Neural cell (in vitro differentiated cells): Measurements from ENCODE around the gene CFAP20DC. TPM values are rescaled to one million over a fixed set of nuclear protein-coding genes. Genes with fewer than 3 reads are reported as not detected.
"Not testable (repeated sequence)": the region's sequence is repeated elsewhere in the genome, so short reads cannot be mapped to it uniquely, and the experiment has no call there.

Experiments used
- H2AFZ ChIP-seq: fragments of 200-600, 300-800 bp; sonication (generic), shearing (Covaris generic); 2 replicates; pipeline ENCODE4 v1.6.0; 2014; ENCODE audit warnings: low read depth, mild to moderate bottlenecking, antibody characterized with exemption, low read length, moderate library complexity
- H3F3A ChIP-seq: fragments of 200-600 bp; shearing (Covaris generic); 2 replicates; pipeline ENCODE4 v1.6.1; 2016; ENCODE audit warnings: mild to moderate bottlenecking, moderate library complexity, mixed read lengths, antibody characterized with exemption, low read length; ENCODE audit not compliant: insufficient read depth, poor library complexity, severe bottlenecking
- H3K27ac ChIP-seq: fragments of 200-600, 300-800 bp; sonication (generic), shearing (Covaris generic); 2 replicates; pipeline ENCODE4 v1.5.1; 2014; ENCODE audit warnings: mild to moderate bottlenecking, low read length, moderate library complexity
- H3K27me3 ChIP-seq: fragments of 300-800, 200-600 bp; sonication (generic), shearing (Covaris generic); 2 replicates; pipeline ENCODE4 v1.6.0; 2014; ENCODE audit warnings: mild to moderate bottlenecking, low read depth, low read length, moderate library complexity; ENCODE audit not compliant: insufficient read depth
- H3K36me3 ChIP-seq: fragments of 300-800, 200-600 bp; sonication (generic), shearing (Covaris generic); 2 replicates; pipeline ENCODE4 v1.5.1; 2014; ENCODE audit warnings: mild to moderate bottlenecking, antibody characterized with exemption, low read length, moderate library complexity; ENCODE audit not compliant: insufficient read depth
- H3K4me2 ChIP-seq: fragments of 300-800, 200-600 bp; sonication (generic), shearing (Covaris generic); 2 replicates; pipeline ENCODE4 v1.6.0; 2014; ENCODE audit warnings: mild to moderate bottlenecking, low read length
- H3K4me3 ChIP-seq: fragments of 300-800, 200-600 bp; sonication (generic), shearing (Covaris generic); 2 replicates; pipeline ENCODE4 v1.5.1; 2014; ENCODE audit warnings: mild to moderate bottlenecking, low read length, moderate library complexity
- H3K79me2 ChIP-seq: fragments of 200-600 bp; shearing (Covaris generic); replicated peaks from 2 replicates; pipeline ENCODE4 v1.6.0; 2014; ENCODE audit warnings: mild to moderate bottlenecking, low read length, moderate library complexity; ENCODE audit not compliant: insufficient read depth
- H3K9ac ChIP-seq: fragments of 300-800, 200-600 bp; sonication (generic), shearing (Covaris generic); 2 replicates; pipeline ENCODE4 v1.6.1; 2016; ENCODE audit warnings: mild to moderate bottlenecking, low read length, mixed read lengths
- H3K9me2 ChIP-seq: fragments of 200-600 bp; shearing (Covaris generic); 2 replicates; pipeline ENCODE4 v1.6.1; 2016; ENCODE audit warnings: mild to moderate bottlenecking, low read length, mixed read lengths; ENCODE audit not compliant: insufficient read depth
- H3K9me3 ChIP-seq: fragments of 200-600, 300-800 bp; sonication (generic), shearing (Covaris generic); 2 replicates; pipeline ENCODE4 v1.6.1; 2016; ENCODE audit warnings: mild to moderate bottlenecking, mixed run types, low read length, moderate library complexity, mixed read lengths
- H4K20me1 ChIP-seq: fragments of 200-600 bp; shearing (Covaris generic); 2 replicates; pipeline ENCODE4 v1.6.1; 2016; ENCODE audit warnings: mild to moderate bottlenecking, mixed run types; ENCODE audit not compliant: insufficient read depth
- EP300 ChIP-seq: fragments of 450-650 bp; conservative IDR thresholded peaks from 2 replicates; pipeline ENCODE4 v1.6.1; 2014; ENCODE audit warnings: antibody characterized with exemption, mild to moderate bottlenecking, moderate library complexity; ENCODE audit not compliant: poor library complexity, severe bottlenecking
- EZH2 ChIP-seq: fragments of 200-600, 300-800 bp; shearing (Covaris generic), sonication (generic); IDR thresholded peaks from 2 replicates; pipeline ENCODE4 v1.6.1; 2014; ENCODE audit warnings: antibody characterized with exemption, low read length, borderline replicate concordance, mild to moderate bottlenecking; ENCODE audit not compliant: insufficient read depth, poor library complexity, severe bottlenecking
- MXI1 ChIP-seq: fragments of 450-650 bp; conservative IDR thresholded peaks from 2 replicates; pipeline ENCODE4 v1.6.1; 2014; ENCODE audit warnings: antibody characterized with exemption, mild to moderate bottlenecking; ENCODE audit not compliant: poor library complexity, severe bottlenecking
- POLR2AphosphoS5 ChIP-seq: IDR thresholded peaks from 2 replicates; pipeline ENCODE4 v1.6.1; 2012
- RAD21 ChIP-seq: fragments of 450-650 bp; conservative IDR thresholded peaks from 2 replicates; pipeline ENCODE4 v1.6.1; 2014; ENCODE audit warnings: antibody characterized with exemption, mild to moderate bottlenecking, moderate library complexity
- SMC3 ChIP-seq: fragments of 450-650 bp; conservative IDR thresholded peaks from 2 replicates; pipeline ENCODE4 v1.6.1; 2014; ENCODE audit warnings: antibody characterized with exemption, mild to moderate bottlenecking, moderate library complexity; ENCODE audit not compliant: poor library complexity
- TAF1 ChIP-seq: IDR thresholded peaks from 2 replicates; pipeline ENCODE4 v1.6.1; 2012; ENCODE audit warnings: low read depth
- polyA plus RNA-seq: library from polyadenylated mRNA; depleted of rRNA; stranded (reverse); fragments of >200 nt; gene quantifications from 2 replicates; pipeline ENCODE4 v1.2.3, GENCODE V29; 2014
- TF ChIP-seq, protein P1 (sequence below): fragments of 450-650 bp; IDR thresholded peaks from 2 replicates; pipeline ENCODE4 v1.5.1; 2014; ENCODE audit warnings: antibody characterized with exemption, mild to moderate bottlenecking, moderate library complexity; ENCODE audit not compliant: poor library complexity, severe bottlenecking
- TF ChIP-seq, protein P2 (sequence below): IDR thresholded peaks from 2 replicates; pipeline ENCODE4 v1.6.1; 2012; ENCODE audit warnings: borderline replicate concordance

Gene CFAP20DC
- polyA plus RNA-seq, 1 donor from 2014 or later: not detected

DNA sequence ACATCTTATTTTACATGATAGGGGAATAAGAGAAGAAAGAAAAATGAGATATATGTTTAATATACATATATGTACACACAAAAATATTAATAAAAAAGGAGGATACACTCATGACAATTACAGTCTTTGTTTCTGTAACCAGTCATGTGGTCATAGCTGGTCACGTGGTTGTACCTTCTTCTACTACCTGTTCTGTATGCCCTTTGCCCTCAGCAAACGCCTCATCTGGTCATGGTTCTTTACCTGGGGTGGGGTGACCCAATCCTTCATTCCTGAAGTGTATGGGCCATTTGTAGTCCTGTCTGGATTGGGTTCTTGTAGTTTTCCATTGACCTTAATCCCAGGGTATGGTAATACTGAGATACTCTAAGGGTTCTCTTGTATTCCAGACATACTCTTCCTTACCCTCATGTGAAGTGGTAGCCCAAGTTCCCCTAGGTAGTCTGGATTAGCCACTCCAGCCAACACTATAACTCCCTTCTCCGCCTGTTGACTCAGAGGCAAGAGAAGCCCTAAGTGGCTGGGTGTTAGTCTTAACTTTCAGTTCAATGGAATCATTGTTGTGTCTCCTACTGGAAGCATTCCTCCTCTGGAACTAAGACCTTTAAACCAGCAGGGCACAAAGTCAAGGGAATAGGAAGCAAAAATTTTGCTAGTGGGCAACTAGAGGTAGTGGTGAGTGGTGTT is 336.0 kb downstream of the CFAP20DC start:
- Histone ChIP-seq H3K36me3 (no peaks in the 10 kb centered on the region), H3K9me2 (no peaks in the 10 kb centered on the region), H3K4me2 (no peak overlapping the region), H3K27me3 (no peaks in the 10 kb centered on the region), H2AFZ (no peak overlapping the region), H3K4me3 (no peak overlapping the region), H3K27ac (no peak overlapping the region), H4K20me1 (no peaks in the 10 kb centered on the region), H3F3A (no peaks in the 10 kb centered on the region), H3K9me3 (no peaks in the 10 kb centered on the region), H3K9ac (no peak overlapping the region), H3K79me2 (no peaks in the 10 kb centered on the region)
- no peak for TF ChIP-seq TAF1
- TF ChIP-seq, protein P1, sequence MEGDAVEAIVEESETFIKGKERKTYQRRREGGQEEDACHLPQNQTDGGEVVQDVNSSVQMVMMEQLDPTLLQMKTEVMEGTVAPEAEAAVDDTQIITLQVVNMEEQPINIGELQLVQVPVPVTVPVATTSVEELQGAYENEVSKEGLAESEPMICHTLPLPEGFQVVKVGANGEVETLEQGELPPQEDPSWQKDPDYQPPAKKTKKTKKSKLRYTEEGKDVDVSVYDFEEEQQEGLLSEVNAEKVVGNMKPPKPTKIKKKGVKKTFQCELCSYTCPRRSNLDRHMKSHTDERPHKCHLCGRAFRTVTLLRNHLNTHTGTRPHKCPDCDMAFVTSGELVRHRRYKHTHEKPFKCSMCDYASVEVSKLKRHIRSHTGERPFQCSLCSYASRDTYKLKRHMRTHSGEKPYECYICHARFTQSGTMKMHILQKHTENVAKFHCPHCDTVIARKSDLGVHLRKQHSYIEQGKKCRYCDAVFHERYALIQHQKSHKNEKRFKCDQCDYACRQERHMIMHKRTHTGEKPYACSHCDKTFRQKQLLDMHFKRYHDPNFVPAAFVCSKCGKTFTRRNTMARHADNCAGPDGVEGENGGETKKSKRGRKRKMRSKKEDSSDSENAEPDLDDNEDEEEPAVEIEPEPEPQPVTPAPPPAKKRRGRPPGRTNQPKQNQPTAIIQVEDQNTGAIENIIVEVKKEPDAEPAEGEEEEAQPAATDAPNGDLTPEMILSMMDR: no peak
- TF ChIP-seq, protein P2, sequence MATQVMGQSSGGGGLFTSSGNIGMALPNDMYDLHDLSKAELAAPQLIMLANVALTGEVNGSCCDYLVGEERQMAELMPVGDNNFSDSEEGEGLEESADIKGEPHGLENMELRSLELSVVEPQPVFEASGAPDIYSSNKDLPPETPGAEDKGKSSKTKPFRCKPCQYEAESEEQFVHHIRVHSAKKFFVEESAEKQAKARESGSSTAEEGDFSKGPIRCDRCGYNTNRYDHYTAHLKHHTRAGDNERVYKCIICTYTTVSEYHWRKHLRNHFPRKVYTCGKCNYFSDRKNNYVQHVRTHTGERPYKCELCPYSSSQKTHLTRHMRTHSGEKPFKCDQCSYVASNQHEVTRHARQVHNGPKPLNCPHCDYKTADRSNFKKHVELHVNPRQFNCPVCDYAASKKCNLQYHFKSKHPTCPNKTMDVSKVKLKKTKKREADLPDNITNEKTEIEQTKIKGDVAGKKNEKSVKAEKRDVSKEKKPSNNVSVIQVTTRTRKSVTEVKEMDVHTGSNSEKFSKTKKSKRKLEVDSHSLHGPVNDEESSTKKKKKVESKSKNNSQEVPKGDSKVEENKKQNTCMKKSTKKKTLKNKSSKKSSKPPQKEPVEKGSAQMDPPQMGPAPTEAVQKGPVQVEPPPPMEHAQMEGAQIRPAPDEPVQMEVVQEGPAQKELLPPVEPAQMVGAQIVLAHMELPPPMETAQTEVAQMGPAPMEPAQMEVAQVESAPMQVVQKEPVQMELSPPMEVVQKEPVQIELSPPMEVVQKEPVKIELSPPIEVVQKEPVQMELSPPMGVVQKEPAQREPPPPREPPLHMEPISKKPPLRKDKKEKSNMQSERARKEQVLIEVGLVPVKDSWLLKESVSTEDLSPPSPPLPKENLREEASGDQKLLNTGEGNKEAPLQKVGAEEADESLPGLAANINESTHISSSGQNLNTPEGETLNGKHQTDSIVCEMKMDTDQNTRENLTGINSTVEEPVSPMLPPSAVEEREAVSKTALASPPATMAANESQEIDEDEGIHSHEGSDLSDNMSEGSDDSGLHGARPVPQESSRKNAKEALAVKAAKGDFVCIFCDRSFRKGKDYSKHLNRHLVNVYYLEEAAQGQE: no peak
- TF ChIP-seq EZH2: no peak
- no peak for TF ChIP-seq POLR2AphosphoS5
- no peak for TF ChIP-seq EP300
- no peak for TF ChIP-seq MXI1
- TF ChIP-seq SMC3: no peak
- TF ChIP-seq RAD21: no peak

DNA sequence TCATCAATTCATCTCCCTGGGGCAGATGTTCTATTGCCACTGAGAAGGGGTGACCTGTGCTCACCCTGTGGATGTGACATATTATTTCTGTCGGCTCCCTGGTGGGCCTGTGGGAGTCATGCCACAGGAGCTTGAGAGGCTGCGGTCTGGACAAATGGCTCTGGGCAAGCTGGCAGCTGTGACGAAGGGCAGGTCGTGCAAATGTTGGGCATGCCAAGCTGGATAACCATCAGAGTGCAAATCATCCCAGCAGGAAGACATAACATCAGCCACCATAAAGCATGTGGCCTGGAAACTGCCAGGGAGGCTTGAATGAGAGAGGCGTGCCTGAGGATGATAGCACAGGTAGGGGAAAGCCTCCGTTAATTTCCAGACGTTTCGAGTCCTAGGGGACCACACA is 338.0 kb downstream of the CFAP20DC start:
- H3K9ac ChIP-seq: no peak overlapping the region
- no peaks in the 10 kb centered on the region for H3K79me2 ChIP-seq
- H2AFZ ChIP-seq: no peak overlapping the region
- no peaks in the 10 kb centered on the region for H3F3A ChIP-seq
- no peaks in the 10 kb centered on the region for H3K27me3 ChIP-seq
- no peaks in the 10 kb centered on the region for H3K36me3 ChIP-seq
- no peaks in the 10 kb centered on the region for H4K20me1 ChIP-seq
- H3K9me2 ChIP-seq: no peaks in the 10 kb centered on the region
- H3K27ac ChIP-seq: no peak overlapping the region
- no peak for TF ChIP-seq RAD21
- no peak for TF ChIP-seq SMC3
- TF ChIP-seq, protein P2: no peak
- TF ChIP-seq, protein P1: no peak
- TF ChIP-seq MXI1: no peak
- TF ChIP-seq POLR2AphosphoS5: no peak
- no peak for TF ChIP-seq EP300
- no peak for TF ChIP-seq EZH2
- no peak for TF ChIP-seq TAF1
- no peak overlapping the region for H3K4me2 ChIP-seq
- H3K9me3 ChIP-seq: no peaks in the 10 kb centered on the region
- no peak overlapping the region for H3K4me3 ChIP-seq

DNA sequence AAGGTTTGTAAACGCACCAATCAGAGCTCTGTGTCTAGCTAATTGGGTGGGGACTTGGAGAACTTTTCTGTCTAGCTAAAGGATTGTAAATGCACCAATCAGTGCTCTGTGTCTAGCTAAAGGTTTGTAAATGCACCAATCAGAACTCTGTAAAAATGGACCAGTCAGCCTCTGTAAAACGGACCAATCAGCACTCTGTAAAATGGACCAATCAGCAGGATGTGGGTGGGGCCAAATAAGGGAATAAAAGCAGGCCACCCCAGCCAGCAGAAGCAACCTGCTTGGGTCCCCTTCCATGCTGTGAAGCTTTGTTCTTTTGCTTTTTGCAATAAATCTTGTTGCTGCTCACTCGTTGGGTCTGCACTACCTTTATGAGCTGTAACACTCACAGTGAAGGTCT is 340.8 kb downstream of the CFAP20DC start:
- not testable (repeated sequence) for H2AFZ ChIP-seq, H3K4me2 ChIP-seq, H3K9ac ChIP-seq, H3K9me3 ChIP-seq, H3K9me2 ChIP-seq, H3K79me2 ChIP-seq, H3K27me3 ChIP-seq, H4K20me1 ChIP-seq, H3K27ac ChIP-seq, H3K36me3 ChIP-seq, H3K4me3 ChIP-seq, H3F3A ChIP-seq
